GM19025 (cell line): ENCODE data around the gene FLVCR2.

ENCODE experiments used
- ATAC-seq: cut with Tn5 transposase; IDR thresholded peaks from one replicate; pipeline ENCODE4 v1.9.1; 2021; ENCODE audit warnings: mild to moderate bottlenecking, low read depth, moderate library complexity; ENCODE audit not compliant: unreplicated experiment

FLVCR2 gene

DNA sequence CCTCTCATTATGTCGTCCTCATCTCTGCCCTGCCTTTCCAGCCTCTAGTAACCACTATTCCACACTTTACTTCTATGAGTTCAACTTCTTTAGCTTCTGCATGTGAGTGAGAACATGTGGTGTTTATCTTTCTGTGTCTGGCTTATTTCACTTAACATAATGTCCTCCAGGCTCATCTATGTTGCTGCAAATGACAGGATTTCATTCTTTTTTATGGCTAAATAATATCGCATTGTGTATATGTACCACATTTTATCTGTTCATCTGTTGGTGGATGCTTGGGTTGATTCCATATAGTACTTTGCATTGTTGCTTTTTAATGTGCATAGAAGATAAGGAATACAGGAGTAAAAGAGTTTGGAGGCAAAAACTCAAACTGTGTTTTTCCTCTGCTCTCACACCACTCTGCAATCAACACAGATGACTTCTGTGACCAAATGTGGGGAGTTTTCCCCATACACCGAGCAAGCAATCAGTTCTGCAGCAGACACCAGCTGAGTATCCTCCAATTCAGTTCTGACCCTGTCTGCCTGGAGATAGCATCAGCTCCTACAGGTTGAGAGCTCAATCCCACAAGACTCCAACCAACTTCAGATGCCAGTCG is 24.6 kb upstream of the FLVCR2 start:
- no peak for ATAC-seq

DNA sequence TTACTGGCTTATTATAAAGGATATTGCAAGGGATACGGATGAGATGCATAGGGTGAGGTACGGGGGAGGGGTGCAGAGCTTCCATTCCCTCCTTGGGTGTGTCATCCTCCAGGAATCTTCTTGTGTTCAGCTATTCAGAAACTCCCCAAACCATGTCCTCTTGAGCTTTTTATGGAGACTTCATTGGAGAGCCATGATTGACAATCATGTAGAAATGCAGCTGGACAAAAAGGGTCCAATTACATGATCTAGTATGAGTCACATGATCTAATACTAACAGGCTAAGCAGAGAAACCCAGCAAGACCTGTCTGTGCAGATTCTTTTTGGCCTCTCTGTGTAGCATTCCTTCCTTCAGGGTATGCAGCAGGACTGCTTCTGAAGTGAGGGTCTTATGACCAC is 23.9 kb upstream of the FLVCR2 start:
- no peak for ATAC-seq

- no peak for ATAC-seq
These were observed 20.0 kb upstream of the FLVCR2 start for GRCh38 chr14:75558440-75558839.

DNA sequence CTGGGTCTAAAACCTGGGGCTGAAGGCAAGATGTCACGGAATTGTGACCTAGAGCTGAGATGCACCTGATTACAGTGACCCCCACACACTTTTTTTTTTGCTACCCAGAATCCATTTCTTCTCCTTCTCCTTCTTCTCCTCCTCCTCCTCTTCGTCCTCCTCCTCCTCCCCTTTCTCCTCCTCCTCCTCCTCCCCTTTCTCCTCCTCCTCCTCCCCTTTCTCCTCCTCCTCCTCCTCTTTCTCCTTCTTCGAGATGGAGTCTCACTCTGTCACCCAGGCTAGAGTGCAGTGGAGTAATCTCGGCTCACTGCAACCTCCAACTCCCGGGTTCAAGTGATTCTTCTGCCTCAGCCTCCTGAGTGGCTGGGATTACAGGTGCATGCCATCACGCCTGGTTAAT is 19.4 kb upstream of the FLVCR2 start:
- ATAC-seq: no peak

DNA sequence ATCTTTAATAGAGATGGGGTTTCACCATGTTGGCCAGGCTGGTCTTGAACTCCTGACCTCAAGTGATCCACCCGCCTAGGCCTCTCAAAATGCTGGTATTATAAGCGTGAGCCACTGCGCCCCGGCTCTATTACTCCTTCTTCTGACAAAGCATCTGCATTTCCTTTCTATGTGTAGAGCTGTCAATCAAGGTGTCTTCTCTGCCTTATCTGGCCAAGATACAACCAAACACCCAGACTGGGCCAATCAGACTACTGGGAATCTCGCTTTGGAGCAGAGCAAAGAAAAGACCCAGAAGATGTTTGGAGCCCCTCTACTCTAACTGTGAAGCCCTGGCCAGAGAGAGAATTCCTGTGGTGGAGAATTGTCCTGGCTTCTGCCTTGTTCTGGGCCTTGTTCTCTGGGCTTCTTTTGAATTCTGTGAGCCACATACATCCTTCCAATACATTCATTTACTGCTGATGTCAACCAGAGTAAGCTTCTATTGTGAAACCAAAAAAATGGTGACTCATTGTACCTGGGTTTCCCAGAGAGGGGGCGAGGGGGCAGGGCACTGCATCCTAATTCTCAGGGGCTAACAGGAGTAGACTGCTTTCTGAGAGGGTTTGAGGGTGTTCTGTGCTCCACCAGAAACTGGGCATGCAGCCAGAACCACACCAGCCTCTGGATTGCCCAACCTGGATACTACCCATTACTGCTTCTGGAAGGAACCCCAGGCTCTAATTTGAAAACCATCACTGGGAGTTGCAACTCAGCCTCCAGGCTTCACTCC is 18.8 kb upstream of the FLVCR2 start:
- no peak for ATAC-seq

DNA sequence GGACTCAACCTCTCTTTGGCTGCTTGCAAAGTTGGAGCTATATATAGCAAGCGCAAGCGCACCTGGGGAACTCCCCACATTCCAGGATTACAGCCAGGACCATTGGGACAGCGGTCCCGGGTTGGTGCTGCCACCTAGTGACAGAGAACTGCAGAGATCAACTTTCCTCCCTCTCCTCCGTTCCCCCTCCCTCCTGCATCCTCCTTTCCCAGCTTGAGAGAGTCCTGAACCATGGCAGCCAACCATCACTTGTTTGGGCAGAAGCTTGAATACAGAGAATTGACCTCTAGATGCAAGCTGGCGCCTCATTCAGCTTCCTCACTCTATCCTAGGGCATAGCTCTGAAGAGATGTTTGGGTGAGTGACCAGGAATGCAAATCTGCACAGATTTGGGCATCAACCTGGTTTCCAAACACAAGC is 17.4 kb upstream of the FLVCR2 start:
- ATAC-seq: no peak

DNA sequence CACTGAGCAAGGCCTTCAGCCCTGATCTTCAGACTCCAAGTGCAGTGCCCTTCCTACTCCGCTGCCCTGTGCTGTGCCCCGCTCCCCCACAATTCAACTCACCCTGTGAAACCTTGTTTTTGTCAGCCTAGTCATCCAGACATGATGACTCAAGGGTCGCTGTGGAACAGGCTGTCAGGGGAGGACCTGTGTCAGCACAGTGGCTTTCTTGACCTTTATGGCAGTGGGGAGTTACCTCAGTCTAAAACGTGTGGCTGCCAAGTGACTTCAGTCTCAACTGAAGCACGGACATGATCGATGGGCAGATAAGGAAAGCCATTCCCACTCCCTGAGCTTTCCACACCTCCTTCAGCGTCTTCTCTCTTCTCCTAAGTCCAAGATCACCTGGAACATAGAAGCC is 16.3 kb upstream of the FLVCR2 start:
- ATAC-seq: no peak

GRCh38 chr14:75562489-75562888 is 15.9 kb upstream of the FLVCR2 start:
- no peak for ATAC-seq

- no peak for ATAC-seq
These were observed 14.5 kb upstream of the FLVCR2 start for GRCh38 chr14:75563931-75564330.

DNA sequence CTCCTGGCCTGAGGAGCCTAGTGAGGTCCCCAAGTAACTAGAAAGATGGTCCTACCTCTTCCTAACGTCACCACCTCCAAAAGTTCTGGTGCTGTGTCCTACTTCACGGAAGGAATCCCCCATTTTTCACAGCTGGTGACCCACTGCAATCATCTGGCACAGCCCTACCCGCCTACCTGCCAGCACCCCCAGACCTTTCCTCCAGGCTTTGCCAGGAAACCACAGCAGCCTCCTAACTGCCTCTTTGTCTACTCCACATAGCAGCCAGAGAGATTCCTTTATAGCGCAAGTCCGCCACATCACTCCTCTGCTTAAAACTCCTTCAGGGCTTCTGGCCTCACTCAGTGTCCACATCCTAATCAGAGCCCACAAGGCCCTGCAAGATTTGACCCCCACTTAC is 13.4 kb upstream of the FLVCR2 start:
- no peak for ATAC-seq

GRCh38 chr14:75566321-75566720 is 12.1 kb upstream of the FLVCR2 start:
- ATAC-seq: no peak

GRCh38 chr14:75566752-75567151 is 11.7 kb upstream of the FLVCR2 start:
- ATAC-seq: no peak

DNA sequence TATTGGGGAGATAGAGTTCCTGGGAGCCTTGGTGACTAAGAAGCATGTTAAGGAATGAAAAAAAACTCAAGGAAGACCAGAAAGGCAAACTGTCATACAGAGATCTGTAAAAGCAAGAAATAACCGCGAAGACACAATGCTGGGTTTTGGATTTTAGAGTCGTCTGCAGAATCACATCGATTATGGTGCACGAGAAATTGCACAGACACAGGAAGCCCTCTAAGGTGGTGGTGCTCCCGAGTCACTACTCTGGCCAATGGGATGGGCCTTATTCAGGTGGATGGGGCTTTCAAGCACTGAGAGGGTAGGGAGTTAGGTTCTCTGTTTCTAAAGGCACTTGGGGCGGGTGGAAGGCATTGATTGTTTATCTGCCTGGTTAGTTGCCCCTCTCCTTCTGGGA is 10.3 kb upstream of the FLVCR2 start:
- no peak for ATAC-seq

- ATAC-seq: no peak
These were observed 9.6 kb upstream of the FLVCR2 start for GRCh38 chr14:75568791-75569190.

DNA sequence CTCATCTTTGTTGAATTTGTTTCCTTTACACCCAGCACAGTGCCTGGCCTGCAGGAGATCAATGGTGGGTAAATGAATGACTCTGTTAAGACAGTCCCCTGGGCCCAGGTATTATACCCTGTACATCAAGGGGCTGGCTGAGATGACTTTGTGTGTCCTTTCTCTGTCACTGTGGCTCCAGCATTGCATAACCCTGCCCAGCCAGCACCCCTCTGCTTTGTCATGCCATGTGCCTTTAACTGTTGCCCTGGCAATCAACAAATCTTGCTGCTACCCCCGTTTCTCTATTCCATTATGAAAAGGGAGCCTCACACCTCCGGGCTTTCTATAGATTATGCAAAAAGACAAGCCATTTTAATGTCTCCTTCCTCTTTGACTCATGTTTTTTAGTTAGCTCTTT is 7.6 kb upstream of the FLVCR2 start:
- no peak for ATAC-seq

GRCh38 chr14:75572104-75572503 is 6.3 kb upstream of the FLVCR2 start:
- ATAC-seq: no peak

- no peak for ATAC-seq
These were observed 1.3 kb upstream of the FLVCR2 start for GRCh38 chr14:75577090-75577489.

DNA sequence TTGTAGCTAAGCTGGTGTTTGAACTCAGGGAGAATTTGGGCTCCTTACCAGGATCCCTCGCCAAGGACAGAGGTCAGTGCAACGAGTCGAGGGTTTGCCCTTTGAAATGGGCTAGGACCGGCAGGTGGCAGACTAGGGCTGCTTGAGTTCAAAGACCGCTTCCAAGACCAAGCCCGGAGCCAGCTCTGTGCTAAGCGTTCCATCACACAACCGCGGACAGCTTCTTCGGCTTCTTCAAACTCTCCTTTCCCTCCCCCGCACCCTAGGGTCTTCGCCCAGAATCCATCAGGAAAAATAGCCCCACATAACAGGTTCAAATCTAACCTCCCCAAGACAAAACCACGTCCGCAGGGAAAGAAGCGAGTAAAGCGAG is 705 bp upstream of the FLVCR2 start:
- peak; percentile 58 for ATAC-seq

DNA sequence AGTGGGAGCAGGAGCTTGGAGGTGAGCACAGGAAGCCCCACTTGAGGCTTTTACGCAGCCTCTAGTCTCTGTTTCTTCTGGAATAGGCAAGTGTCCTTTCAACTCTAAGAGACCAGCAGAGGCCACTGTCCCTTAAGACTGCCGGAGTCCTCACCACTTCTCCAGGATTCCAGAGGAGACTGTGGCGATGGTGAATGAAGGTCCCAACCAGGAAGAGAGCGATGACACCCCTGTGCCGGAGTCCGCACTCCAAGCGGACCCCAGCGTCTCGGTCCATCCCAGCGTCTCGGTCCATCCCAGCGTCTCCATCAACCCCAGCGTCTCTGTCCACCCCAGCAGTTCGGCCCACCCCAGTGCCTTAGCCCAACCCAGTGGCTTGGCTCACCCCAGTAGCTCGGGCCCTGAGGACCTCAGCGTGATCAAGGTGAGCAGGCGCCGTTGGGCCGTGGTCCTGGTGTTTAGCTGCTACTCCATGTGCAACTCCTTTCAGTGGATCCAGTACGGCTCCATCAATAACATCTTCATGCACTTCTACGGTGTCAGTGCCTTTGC is 442 bp downstream of the FLVCR2 start:
- no peak for ATAC-seq

DNA sequence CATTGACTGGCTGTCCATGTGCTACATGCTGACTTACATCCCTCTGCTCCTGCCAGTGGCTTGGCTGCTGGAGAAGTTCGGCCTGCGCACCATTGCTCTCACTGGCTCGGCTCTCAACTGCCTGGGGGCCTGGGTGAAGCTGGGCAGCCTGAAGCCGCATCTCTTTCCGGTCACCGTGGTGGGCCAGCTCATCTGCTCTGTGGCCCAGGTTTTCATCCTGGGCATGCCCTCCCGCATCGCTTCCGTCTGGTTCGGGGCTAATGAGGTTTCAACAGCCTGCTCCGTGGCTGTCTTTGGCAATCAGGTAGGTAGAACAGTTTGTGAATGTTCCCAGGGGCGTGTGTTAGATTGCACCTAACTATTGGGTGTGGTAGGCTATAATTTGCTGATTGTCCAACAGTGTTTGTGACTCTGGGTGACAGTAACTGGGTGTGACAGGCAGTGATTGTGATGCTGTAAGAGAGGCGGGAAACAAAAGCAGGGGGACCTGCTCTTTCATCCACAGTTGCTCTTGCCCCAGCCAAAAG is 981 bp downstream of the FLVCR2 start:
- no peak for ATAC-seq

GRCh38 chr14:75579882-75580281 is 1.5 kb downstream of the FLVCR2 start:
- ATAC-seq: no peak

GRCh38 chr14:75587388-75587787 is 9.0 kb downstream of the FLVCR2 start:
- no peak for ATAC-seq
